Lower leg skin (tissue), 3 donors: ENCODE measurements around the gene PXDN.

Experiments used
- CTCF ChIP-seq, 3 donors: fragments of 450-650 bp; IDR thresholded peaks; one replicate each; pipeline ENCODE4 v1.5.1; 2016; ENCODE audit warnings: antibody characterized with exemption in 3 of 3, mild to moderate bottlenecking in 3 of 3, moderate library complexity in 2 of 3
- POLR2A ChIP-seq, 2 donors: fragments of 450-650 bp; IDR thresholded peaks; one replicate each; pipeline ENCODE4 v1.6.1; 2016 to 2017; ENCODE audit warnings: antibody characterized with exemption in 2 of 2, mild to moderate bottlenecking in 1 of 2, moderate library complexity in 1 of 2

GRCh38 chr2:1647417-1648240 is 96.7 kb downstream of the PXDN start:
- TF ChIP-seq CTCF (IDR thresholded peaks at IDR 0.05) (no peak), POLR2A (IDR thresholded peaks at IDR 0.05) (no peak)
